HG03064 (cell line): ENCODE results near the gene HAUS3.
"Not testable (repeated sequence)": the region's sequence is repeated elsewhere in the genome, so short reads cannot be mapped to it uniquely, and the experiment has no call there.

Source experiments
- ATAC-seq: cut with Tn5 transposase; IDR thresholded peaks from one replicate; pipeline ENCODE4 v1.9.1; 2021; ENCODE audit warnings: low read depth; ENCODE audit not compliant: unreplicated experiment

Gene HAUS3

DNA sequence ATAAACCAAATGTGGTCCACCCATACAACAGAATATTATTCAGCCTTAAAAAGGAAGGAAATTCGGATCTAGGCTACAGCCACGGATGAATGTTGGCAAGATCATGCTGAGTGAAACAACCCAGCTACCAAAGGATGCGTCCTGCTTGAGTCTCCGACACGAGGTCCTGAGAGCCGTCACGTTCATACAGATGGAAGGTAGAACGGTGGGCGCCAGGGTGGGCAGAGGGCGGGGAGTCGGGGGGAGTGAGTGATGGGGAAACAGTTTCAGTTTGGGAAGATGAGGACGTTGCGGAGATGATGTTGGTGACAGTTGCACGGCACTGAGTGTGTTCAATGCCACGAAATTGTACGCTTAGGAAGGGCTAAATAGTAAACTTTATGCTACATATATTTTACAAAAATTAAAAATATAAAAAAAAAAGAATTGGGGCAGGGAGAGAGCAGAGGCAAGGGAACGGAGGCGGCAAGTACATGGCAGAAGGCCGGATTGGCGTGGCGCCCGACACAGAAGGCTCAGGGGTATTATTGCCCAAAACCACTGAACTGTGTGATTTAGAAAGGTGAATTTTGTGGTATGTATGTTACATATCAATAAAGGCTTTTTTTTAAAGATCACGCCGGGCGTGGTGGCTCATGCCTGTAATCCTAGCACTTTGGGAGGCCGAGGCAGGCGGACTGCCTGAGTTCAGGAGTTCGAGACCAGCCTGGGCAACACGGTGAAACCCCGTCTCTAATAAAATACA lies 34.8 kb upstream of the HAUS3 start:
- no peak for ATAC-seq

DNA sequence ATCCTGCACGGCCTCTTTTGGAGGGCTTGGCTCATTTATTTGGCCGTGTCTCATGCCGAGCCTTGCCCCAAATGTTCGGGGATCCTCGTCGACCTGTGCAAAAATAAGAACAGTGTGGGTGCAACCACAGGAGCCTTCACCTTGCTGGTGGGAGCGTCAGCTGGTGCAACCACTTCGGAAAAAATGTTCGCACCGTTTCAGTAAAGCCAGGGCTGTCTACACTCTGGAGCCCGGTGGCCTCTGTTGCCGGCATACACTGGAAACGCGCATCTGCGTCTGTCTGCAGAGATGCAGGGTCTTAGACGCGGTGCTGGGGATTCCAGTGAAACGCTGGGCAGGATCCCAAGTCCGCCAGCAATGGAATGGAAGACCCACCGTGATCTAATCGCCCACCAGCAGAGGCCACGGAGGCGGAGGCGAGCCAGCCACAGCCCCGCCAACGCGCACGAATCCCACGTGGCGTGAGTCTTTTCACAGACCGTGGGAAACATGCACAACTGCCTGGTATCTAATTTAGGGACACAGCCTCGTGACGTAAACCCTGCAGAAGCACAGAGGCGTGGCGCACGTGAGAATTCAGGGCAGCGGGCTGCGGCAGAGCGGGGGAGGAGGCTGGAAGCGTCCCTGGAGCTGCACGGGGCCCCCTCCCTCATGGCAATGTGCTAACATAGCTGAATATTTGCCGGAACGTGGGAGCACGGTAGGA lies 33.8 kb upstream of the HAUS3 start:
- ATAC-seq: no peak

DNA sequence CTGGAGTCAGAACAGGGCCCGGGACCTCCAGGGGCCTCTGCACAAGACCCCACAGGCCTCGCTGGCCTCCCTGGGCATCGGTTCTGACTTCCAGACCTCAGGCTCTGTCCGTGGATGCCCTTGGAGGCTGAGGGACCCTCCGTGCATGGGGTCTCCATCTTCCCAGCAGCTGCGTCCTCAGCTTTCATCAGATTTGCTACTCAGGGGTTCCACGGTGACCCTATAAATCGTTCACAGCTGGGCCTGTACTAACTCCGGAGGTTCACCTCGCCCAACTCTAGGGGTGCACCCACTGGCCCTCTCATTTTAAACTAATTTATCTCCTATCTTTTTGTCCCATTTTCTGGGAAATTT lies 33.1 kb upstream of the HAUS3 start:
- not testable (repeated sequence) for ATAC-seq

DNA sequence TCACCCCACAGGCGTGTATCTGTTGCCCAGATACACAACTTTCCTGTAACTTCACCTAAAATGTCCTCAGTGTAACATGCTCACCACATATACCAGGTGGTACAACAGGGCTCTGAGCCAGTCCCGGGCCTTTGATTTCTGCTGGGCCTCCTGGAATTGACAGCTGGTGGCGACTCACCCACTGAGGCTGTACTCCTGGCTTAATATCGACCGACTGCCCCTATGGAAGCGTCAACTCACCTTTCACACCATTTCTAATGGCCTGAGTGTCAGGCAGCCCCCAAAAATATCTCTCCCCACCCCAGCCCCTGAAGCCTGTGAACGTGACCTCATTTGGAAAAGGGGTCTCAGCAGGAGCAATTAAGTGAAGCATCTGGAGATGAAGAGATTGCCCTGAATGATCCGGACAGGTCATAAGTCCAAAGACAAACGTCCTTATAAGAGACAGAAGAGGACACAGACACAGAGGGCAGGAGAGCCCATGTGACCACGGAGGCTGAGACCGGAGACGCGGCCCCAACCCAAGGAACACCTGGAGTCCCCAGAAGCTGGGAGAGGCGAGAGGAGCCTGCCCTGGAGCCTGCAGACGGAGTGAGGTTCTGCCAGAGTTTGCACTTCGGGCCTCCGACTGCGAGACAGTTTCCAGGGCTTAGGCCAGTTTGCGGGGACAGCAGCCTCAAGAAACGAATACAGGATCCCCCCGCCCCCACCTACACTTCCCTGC lies 32.6 kb upstream of the HAUS3 start:
- ATAC-seq: no peak

DNA sequence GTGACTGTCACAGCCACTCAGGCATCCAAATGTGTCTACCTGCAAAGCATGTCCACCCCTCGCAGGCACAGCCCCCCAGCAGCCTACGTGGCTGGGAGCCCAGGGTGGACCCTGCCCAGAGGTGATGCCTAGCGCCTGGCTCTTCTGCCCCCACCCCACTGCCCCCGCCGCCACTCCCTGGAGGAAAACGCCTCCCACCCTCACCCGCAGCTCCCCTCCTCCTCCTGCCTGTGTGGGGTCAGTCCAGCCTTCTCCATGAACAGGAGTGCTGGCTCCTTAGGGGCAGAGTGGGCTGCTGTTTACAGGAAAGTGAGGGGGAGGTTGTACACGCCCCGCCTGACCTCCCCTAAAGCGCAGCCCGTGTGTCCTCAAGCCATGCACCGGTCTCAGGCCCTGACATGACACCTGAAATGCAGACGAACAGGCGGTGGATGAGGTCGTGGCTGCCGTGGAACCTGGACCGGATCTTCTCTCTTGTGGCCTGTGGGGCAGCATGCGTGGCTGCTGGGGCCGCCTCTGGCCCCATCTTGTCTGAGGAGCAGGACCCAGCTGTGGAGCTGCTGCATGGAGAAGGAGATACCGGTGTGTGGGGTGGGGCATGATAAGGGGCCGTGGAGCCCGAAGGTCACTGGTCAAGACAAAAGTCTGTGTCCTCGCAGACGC lies 31.9 kb upstream of the HAUS3 start:
- ATAC-seq: no peak

DNA sequence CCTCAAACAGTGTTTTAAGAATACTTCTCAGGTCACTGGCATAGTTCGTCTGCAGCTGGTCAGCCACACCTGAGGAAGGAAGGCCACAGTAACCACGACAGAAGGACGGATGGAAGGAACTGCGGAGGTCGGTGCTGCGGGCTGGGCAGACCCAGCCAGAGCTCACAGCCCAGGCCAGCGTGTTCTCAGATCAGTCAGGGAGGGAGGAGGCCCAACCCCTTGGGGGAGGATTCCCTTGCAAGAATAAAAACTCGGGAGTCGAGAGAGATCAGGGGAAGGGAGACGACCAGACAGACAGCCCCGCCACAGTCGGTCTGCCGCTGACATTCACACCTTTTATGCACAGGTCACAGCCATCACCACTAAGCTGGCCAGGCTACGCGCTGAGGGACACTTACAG lies 31.3 kb upstream of the HAUS3 start:
- no peak for ATAC-seq

DNA sequence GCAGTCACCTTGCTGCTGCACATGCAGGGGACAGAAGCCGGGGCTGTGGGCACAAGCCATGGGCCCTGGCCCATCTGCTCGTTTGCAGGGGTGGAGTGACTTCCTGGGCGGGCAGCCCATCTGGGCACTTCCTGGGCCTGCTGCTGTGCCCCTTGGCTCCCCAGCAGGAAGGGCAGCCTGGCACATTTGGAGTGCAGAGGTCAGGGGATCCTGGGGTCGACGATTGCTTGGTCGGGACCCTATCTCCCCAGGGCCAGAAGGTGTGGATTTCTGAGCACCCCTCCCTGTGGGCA lies 30.9 kb upstream of the HAUS3 start:
- ATAC-seq: no peak

DNA sequence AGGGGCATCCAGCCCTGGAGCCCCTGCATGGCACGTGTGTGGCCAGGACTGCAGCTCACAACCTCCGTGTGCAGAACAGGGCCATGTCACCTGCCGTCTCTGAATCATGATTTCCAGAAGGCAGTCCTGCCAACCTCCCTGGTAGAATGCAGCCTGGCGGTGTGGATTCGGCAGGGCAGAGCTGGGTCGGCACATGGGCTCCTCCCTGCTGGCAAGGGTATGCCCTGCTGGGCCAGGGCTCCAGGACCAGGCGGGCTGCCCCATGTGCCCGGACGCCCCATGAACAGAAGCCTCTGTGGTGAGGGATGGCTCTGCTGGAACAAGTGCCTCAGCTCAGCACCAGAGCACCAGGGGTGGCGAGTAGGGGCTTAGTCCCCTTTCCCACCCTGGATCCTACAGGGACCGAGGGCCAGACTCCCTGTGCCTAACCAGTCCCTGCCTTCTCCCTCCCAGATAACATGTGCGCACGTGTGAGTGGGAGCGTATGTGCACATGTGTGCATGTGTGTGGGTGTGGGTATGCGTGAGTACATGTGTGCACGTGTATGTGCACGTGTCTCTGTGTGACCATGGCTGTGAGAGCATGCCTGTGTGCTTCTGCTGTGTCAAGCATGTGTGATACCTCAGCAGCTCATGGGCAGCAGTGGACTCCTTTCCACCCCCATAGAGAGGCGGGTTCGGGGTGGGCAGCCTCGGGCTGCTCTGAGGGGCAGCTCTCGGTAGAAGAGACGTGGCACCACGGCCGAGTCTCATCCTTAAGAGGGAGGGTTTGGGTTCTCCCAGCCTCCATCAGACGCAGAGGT lies 30.3 kb upstream of the HAUS3 start:
- no peak for ATAC-seq

DNA sequence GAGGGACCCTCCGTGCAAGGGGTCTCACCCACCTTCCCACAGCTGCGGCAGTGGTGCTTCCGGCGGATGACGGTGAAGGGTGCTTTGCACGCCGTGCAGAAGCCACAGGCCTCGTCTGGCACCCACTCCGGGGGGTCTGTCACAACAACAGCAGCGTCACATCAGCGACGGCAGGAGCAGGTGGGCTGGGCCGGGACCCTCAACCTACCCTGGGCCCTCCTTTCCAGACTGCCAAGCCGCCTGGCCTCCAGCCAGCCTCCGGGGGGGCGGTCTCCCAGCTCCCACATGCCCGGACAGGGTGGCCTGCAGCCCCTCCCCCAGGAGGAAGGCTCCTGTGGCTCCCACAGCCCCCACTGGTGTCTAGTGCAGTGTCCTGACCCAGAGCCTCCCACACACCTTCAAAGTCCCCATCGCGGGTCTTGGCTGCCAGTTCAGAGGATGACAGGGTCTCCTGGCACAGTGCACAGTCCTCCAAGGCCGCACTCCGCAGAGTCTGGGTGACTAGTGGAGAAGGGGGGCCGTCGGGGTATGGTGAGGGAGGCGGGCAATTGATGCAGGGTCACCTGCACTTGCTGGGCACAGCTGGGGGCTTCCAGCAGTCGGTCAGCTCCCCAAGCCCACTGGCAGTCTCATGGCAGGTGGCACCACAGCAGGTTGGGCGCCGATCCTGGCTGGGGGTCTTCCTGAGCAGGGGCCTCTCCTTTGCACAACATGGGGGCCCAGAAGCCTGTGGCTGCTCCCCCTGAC lies 29.5 kb upstream of the HAUS3 start:
- ATAC-seq: no peak

DNA sequence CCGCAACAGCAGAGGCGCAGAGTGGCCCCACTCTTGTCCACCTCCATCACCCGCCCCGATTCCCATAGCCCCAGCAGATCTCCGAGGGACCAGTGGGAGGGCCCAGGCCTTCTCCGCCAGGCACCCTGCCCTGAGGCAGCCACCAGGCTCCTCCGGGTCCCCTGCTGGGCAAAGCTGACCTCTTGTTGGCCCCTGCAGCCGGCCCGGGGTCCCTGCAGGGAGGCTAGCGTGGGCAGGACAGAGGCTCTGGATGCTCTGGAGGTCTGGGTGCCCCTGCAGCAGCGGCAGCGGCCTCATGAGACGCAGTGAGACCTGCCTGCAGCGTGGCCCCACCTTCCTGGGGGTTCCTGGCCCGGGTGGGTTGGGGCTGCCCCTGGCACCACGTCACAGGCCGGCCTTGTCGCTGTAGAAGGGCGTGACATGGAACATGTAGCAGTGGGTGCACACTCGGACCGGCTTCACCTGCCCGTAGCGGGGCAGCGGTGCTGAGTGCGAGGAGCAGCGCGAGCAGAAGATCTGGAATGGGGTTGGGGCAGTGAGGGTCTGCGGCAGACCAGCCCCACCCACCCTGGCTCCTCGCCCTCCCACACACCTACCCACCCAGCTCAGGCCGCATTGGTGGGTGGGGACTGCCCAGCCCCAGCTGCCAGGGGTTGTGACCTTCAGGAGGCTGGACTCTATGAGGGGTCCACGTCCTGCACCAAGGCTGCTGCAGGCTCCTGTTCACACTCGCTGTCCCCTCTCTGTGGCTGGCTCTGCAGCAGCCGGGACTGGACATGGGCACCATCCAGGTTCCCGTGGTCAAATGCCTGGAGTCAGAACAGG lies 28.6 kb upstream of the HAUS3 start:
- ATAC-seq: no peak

DNA sequence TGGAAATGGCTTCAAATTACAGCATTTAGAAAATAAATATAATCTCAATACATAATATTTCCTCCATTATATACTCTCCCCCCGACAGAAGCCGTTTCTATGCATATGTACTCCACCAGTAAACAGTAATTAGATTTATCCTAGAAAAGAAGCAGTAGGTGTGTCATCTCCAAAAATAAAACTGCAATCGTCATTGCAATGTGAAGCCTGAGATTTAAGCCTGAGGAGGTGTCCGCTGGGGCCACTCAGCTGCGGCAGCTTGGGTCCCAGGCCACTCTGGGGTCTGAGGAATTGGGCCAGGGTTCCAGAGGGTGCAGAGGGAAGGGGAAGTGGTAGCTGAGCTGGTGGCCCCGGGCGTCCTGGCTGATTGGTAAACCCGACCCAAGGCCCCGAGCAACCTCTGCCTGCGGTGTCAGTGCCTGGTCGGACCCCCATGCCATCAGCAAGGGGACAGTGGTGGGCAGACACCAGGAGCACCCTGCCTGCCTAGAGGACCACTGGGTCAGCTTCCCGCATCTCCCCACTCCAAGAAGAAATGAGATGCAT lies 27.8 kb upstream of the HAUS3 start:
- no peak for ATAC-seq

DNA sequence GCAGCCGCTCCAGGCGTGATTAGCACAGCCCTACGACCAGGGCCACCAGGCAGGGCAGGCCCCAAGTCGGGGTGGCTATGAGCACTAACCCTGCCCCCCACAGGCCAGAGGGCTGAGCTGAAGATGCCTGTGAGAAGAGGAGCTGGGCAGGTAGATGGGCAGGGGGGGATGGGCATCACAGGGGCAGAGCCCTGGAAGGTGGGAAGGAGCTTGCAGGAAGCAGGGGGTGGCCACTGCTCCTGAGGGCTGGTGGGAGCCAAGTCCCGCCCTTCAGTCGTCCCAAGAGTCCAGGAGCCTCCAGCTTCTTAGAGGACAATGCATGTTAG lies 27.2 kb upstream of the HAUS3 start:
- ATAC-seq: no peak

DNA sequence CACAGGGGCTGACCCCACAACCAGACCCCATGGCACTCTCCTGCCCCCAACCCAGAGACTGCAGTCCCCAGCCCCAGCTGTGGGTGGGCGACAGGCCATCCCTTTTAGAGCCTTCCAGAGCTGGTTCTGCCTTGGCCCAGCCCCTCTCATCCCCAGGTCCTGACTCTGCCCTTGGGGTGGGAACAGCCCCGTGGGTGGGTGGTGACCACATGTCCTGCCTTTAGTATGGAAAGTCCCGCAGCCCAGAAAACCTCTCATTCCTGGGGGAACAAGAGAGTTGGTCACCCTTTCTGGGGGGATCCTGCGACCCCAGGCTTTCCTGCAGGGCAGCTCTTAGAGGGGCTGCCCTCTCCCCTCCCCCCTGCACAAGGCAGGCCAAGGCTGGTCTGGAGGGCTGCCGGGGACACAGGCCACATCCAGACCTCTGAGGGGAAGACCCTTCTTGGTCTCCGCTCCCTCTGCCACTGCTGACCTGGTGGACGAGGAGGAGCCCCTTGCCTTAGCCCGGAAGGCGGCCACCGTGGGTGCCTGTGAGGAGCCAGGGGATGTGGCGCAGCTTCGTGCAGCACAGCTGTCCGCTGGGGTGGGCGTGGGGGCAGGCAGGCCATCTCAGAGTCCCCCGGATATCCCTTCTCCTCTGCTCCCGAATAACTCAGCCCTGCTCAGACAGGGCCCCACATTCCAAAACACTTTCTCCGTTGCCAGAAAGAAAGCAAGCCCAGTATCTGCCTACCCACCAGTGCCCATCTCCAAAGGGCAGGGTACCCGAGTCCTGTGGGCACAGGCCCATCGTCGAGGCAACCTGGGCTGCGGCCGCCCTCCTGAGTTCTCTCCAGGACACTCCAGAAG lies 26.7 kb upstream of the HAUS3 start:
- no peak for ATAC-seq

DNA sequence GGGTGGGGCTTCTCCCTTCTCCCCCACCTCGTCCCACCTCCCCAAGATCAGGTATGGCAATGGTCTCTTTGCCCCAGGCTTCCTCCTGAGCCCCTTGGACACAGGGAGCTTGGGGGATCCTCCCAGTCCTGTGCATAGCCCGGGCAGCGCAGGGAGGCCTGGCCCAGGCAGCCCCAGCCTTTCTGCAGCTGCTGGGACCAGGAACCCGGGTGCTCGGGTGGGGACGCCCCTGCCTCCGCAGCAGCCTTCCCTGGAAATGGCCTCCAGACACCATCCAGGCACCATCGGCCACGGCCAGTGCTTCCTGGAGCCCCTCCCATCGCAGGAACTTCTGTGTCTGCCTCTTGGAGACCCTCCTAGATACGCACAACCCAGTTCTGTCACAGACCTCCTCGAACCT lies 25.9 kb upstream of the HAUS3 start:
- no peak for ATAC-seq

DNA sequence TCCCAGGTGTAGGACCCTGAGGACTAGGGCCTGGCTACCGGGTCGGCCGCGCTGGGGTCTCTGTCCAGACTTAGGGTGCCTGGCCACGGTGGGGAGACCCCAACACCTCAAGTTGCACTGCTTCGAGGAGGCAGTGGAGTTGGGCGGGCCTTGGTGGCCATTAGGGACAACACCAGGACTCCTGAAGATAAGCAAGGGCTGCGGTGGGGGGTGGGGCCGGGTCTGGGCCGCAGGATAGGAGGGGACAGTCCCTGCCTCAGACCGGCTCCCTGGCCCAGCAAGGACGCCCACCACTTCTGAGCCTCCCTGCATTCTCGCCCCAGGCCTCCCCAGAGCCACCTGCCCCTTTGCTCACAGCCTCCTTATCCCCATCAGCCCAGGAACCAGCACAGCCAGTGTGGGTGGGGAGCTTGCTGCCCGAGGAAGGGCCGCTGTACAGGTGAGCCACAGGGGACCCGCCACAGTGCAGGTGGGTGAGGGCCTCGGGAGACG lies 25.4 kb upstream of the HAUS3 start:
- ATAC-seq: no peak

DNA sequence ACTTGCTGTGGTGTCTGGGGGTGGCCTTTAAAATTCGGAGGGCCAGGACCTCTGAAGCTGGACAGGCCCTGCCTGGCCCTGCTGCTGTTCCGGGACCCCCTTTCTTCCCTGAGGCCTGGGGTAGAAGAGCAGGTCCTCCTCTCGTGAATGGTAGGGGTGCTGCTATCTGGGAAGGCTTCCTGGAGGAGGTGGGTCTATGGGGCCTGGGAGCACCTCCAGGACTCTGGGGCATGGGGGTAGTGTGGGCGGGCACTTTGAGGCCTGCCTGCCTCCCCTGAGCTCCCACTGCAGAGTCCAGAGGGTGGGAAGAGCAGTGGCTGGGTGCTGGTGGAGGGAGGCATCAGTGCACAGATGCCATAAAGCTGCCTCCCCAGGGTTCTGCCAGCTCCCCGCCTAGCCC lies 24.9 kb upstream of the HAUS3 start:
- no peak for ATAC-seq

DNA sequence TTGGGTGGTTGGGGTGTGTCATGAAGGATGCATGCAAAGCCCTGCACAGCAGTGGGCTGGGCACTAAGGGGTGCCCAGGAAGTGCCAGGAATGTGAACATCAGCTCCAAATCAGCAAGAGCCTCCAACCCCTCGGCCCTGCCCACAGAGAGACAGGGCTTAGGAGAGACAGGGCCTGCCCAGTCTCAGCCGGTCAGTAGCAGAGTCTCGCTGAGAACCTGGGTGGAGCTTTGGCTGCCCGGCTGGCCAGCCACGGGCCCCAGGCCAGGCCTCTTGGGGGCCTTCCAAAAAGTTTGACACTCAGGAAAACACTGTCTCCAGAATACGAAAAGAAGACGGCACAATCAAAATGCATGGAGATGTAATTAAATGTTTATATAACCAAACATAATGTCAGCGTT lies 24.3 kb upstream of the HAUS3 start:
- no peak for ATAC-seq
